Fibroblast of skin of back (primary cell): ENCODE measurements around the gene SLC13A4.
"Not testable (repeated sequence)": the region's sequence is repeated elsewhere in the genome, so short reads cannot be mapped to it uniquely, and the experiment has no call there.

ENCODE experiments used
- DNase-seq: peaks from one replicate; pipeline ENCODE4 v3.0.0-alpha.2; 2013

SLC13A4 gene

DNA sequence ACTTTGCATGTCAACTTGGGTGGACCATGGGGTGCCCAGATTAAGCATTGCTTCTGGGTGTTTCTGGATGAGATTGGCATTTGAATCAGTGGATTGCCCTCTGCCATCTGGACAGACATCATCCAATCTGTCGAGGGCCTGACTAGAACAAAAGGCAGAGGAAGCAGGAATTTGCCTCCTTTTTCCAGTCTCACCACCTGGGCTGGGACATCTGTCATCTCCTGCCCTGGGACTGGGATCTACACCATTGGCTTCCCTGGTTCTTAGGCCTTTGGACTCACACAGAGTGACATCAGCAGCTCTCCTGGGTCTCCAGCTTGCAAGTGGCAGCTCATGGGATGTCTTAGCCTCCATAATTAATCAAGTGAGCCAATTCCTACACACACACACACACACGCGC lies 10.3 kb downstream of the SLC13A4 start:
- no peak for DNase-seq

GRCh38 chr7:135716677-135717238 lies 11.2 kb downstream of the SLC13A4 start:
- peak; percentile 86 for DNase-seq

DNA sequence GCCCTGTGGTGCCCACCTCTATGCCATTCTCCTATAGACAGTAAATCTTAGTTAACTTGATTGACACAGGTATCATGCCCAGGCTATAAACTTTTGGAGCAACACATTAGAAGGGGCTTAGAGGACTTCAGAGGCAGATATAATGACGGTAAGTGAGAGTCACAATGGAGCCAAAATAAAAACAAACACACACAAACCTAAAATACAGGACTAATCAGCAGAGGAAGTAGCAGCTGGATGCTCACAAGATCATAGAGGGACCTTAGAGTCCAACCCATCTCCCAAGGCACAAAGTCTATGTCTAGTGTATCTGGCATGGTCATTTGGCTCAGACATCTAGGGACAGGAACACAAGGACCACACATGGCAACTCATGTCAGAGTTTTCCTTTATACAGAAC lies 12.3 kb downstream of the SLC13A4 start:
- no peak for DNase-seq

DNA sequence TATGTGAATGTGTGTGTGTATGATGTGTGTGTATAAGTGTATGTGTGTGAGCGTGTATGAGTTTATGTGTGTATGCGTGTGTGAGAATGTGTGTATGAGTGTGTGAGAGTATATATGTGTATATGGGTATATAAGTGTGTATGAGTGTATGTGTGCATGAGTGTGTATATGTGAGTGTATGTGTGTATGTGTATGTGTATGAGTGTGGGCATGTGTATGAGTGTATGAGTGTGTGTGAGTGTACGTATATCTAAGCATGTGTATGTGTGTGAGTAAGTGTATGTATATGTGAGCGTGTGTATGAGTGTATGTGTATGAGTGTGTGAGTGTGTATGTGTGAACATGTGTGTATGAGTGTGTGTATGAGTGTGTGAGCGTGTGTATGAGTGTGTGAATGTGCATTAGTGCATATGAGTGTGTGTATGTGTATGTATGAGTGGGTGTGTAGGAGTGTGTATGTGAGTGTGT lies 12.9 kb downstream of the SLC13A4 start:
- no peak for DNase-seq

GRCh38 chr7:135714534-135715009 lies 13.4 kb downstream of the SLC13A4 start:
- peak; percentile 91 for DNase-seq

- DNase-seq = peak; percentile 45
These were observed 14.0 kb downstream of the SLC13A4 start for GRCh38 chr7:135713836-135714470.

- DNase-seq = no peak
These were observed 15.2 kb downstream of the SLC13A4 start for GRCh38 chr7:135712796-135713195.

GRCh38 chr7:135712182-135712782 lies 15.7 kb downstream of the SLC13A4 start:
- DNase-seq = no peak

- DNase-seq = no peak
These were observed 16.9 kb downstream of the SLC13A4 start for GRCh38 chr7:135711139-135711469.

- no peak for DNase-seq
These were observed 17.4 kb downstream of the SLC13A4 start for GRCh38 chr7:135710417-135711138.

DNA sequence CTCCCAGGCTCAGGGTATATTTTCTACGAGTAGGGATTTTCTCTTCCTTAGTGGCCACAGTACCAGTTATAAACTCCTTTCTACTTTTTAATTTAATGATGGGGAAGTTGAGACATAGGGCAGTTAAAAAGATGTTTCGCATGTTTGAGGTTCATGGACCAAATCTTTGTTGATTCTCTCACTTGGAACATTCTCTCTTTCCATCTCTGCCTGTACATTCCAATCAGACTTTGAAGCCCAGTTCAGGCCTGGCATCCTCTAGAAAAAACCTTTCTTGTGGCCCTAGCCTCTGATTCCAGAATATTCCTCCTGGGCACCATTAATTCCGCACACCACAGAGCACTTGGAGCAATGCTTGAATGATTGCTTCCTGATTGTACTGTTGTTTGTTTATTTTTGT lies 18.5 kb downstream of the SLC13A4 start:
- DNase-seq = no peak

GRCh38 chr7:135708041-135708440 lies 19.9 kb downstream of the SLC13A4 start:
- DNase-seq = no peak

GRCh38 chr7:135707570-135707966 lies 20.4 kb downstream of the SLC13A4 start:
- no peak for DNase-seq

DNA sequence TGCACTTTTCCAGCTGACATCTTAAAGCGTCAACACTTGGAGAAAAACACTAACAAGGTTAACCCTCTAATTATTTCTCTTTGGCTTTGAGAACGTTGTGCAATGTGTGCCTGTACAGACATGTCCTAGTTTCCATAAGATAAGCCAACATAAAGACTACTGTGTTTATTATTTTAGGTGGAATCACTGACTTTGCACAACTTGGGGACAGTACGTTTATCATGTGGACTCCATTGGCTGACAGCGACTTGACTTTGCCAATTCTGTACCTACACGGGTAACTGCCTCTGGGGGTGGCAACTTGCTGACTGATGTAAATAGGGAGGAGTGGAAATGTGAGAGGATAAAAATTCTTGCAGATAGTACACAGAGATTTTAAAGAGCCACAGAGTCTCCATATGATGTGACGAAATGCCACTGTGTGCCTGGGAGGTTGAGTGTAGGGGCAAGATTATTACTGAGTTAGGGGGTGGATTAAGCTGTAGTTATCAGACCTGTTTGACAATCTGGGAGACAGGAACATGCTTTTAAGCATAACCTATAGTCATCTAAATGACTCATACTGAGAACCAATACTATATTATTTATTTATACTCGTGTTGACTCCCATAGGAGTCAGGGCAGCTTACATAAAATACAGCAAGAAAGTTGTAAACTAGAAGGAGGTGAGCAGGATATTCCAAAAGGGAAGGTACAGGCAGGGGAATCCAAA lies 21.0 kb downstream of the SLC13A4 start:
- no peak for DNase-seq

DNA sequence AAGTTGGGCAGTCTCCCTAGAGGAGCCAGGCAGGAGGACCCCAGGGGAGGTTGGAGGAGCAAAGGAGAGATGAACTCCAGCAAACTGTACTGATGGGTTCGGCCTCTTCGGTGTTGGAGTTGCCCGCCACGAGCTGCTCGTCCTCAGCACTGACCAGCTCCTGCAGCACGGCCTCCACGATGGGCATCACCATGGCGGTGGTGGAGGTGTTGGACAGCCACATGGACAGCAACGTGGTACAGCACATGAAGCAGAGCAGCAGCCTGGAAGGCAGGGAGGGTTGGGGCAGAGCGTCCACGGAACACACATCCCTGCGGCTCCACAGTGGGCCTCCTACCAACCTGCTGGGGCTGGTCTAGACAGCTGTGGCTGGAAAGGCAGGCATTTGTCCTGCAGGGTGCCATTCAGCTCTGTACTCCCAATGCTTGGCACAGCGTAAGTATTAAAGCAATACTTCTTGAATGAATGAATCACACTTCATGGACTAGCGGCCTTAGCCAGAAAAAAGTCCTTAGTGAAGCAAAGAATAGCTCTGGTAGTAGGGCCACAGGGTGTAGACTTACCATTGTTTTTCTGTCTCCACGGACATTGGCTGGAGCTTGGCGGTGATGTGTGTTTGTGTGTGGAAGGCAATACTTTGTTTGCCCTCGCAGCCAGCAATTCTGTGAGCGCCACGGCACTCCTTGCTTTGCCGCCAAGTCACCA lies 21.8 kb downstream of the SLC13A4 start:
- no peak for DNase-seq

- no peak for DNase-seq
These were observed 23.3 kb downstream of the SLC13A4 start for GRCh38 chr7:135704698-135705097.

GRCh38 chr7:135704074-135704473 lies 23.9 kb downstream of the SLC13A4 start:
- DNase-seq = no peak

GRCh38 chr7:135697276-135698049 lies 30.5 kb downstream of the SLC13A4 start:
- DNase-seq = no peak

DNA sequence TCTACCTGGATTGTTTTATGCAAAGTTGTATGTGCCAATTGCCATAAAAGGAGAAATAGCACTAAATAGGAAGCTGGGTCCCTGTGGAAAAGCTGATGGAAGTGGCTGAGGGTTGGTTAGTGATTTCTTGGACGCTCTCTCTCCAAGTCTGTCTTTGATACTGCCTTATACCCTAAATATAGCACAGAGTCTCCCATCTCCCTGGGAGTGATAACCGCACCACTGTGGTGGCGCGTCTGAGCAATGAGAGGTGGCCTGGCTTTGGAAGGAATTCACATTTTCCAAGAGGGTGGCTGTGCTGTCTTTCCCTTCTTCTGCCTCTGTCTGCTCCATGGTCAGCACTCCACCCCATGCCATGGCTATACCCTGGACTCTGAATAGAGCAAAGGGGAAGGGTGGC lies 34.4 kb downstream of the SLC13A4 start:
- no peak for DNase-seq

DNA sequence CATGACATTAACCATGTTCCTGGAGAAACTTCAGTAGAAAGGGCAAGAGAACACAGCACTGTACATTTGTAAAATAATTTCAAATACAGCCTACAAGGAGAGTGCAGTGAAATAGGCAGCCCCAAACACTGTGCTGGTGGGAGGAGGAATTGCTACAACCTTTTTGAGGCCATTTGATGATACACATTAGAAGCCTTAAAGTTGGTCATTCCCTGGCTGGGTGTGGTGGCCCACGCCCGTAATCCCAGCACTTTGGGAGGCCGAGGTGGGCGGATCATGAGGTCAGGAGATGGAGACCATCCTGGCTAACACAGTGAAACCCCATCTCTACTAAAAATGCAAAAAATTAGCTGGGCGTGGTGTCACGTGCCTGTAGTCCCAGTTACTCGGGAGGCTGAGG lies 35.4 kb downstream of the SLC13A4 start:
- DNase-seq = not testable (repeated sequence)

- DNase-seq = peak; percentile 64
These were observed 35.9 kb downstream of the SLC13A4 start for GRCh38 chr7:135692055-135692454.
